ENCODE data around the gene CEBPE.
"Not testable (repeated sequence)": the region's sequence is repeated elsewhere in the genome, so short reads cannot be mapped to it uniquely, and the experiment has no call there.

CEBPE gene

DNA sequence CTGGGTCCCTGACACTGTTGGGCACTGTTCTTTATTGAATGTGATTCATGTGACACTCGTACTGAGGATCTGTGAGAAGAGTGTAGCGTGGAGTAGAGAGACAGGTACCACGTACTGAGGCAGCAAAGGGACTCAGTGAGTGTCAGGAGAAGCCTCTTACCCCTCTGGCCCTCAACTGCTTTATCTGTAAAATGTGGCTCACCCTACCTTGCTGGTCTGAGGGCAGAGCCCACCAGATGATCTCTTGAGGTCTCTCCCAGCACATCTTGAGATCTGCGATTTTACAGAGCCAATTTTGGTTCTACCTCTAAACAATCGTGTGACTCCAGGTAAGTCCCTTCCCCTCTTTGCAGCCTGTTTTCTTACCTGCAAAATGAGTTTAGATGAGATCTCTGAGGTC is 3.1 kb downstream of the CEBPE start:
- H3K4me1 Mint-ChIP-seq, result peaks cover 35% of the 10 kb centered on the region
- no peaks in the 10 kb centered on the region for H3K27me3 Mint-ChIP-seq
- H3K27ac Mint-ChIP-seq, result no peak overlapping the region
- no peaks in the 10 kb centered on the region for H3K9me3 Mint-ChIP-seq
- H3K4me3 Mint-ChIP-seq, result no peak overlapping the region
- H3K36me3 Mint-ChIP-seq, result peaks cover 1% of the 10 kb centered on the region

- H3K4me1 Mint-ChIP-seq, result peaks cover 28% of the 10 kb centered on the region
- H3K27me3 Mint-ChIP-seq, result no peaks in the 10 kb centered on the region
- no peak overlapping the region for H3K27ac Mint-ChIP-seq
- H3K4me3 Mint-ChIP-seq, result no peak overlapping the region
- H3K9me3 Mint-ChIP-seq, result no peaks in the 10 kb centered on the region
- H3K36me3 Mint-ChIP-seq, result peaks cover 1% of the 10 kb centered on the region
Measured at GRCh38 chr14:23115039-23115731, 3.9 kb downstream of the CEBPE start.

DNA sequence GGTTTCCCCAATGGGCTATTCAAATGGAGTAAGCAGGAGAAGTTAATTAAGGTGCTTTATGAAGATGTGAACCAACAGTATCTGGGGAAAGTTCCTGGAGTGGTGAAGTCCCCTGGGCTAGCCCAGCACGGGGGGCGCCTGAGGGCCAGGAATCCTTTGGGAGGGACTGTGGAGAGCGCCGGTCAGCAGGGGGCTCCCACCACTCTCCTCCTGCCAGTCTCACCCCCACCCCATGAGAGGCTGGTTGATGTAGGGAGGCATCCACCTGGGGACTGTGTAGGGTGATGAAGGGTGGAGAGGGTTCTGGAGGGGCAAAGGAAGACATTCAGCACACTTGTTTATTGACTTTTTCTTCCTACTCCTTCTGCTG is 4.4 kb downstream of the CEBPE start:
- Mint-ChIP-seq H3K36me3 (peaks cover 1% of the 10 kb centered on the region), H3K9me3 (no peaks in the 10 kb centered on the region), H3K27ac (no peak overlapping the region), H3K4me1 (peaks cover 22% of the 10 kb centered on the region), H3K4me3 (no peak overlapping the region), H3K27me3 (no peaks in the 10 kb centered on the region)

DNA sequence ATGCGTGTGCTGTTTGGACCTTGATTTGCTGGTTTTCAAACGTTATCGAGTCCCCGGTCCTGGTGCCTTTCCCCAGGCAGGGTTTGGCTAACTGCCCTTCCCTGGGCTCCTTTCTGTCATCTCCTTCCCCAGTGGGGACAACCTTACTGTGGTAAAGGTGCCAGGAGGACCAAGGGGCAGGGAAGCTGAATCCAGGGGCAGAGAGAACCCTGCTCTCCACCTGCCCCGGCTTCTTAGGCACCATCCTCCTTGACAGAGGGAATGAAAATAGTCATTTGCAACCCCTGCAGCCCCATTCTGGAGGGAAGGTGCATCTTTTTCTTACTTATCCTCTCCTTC is 5.0 kb downstream of the CEBPE start:
- Mint-ChIP-seq H3K36me3 (peaks cover 1% of the 10 kb centered on the region), H3K9me3 (no peaks in the 10 kb centered on the region), H3K27ac (no peak overlapping the region), H3K4me1 (peaks cover 17% of the 10 kb centered on the region), H3K27me3 (no peaks in the 10 kb centered on the region), H3K4me3 (no peak overlapping the region)

DNA sequence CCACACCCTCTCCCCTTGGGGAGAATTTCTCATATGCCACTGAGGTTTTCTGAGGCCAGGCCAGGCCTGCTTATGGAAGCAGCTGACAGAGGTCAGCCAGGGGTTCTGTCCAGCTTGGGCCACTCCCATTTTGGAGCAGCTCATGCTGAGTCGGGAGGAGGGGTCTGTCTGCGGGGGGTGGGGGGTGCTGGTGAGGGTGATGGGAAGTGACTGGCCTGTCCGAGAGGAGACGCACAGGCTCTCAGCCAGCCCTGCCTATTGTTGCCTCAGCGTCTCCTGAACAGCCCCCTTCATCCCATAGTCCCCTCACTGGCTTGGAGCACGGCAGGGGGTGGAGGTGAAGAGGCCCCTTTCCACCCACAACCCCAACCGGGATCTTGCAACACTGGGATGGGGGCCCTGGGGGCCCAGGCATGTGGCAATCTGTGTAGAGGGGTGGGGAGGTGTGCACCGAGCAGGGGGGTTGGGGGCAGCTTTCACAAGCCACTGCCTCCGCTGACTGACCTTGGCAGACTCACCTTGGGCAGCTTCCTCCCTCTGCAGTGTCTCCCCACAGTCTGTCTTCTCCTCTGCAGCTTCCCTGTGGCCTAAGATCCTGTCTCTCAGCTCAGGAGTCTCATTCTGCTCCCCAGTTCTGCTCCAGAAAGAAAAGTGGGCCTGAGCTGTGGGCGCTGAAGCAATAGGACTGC is 5.5 kb downstream of the CEBPE start:
- peaks cover 12% of the 10 kb centered on the region for H3K4me1 Mint-ChIP-seq
- H3K27ac Mint-ChIP-seq, result no peak overlapping the region
- no peak overlapping the region for H3K4me3 Mint-ChIP-seq
- no peaks in the 10 kb centered on the region for H3K9me3 Mint-ChIP-seq
- H3K36me3 Mint-ChIP-seq, result peaks cover 1% of the 10 kb centered on the region
- no peaks in the 10 kb centered on the region for H3K27me3 Mint-ChIP-seq

- no peaks in the 10 kb centered on the region for H3K27me3 Mint-ChIP-seq
- peaks cover 1% of the 10 kb centered on the region for H3K36me3 Mint-ChIP-seq
- H3K27ac Mint-ChIP-seq, result peak overlapping the region; percentile 17
- no peak overlapping the region for H3K4me3 Mint-ChIP-seq
- H3K4me1 Mint-ChIP-seq, result peaks cover 2% of the 10 kb centered on the region
- no peaks in the 10 kb centered on the region for H3K9me3 Mint-ChIP-seq
Measured at GRCh38 chr14:23112359-23113178, 6.5 kb downstream of the CEBPE start.

DNA sequence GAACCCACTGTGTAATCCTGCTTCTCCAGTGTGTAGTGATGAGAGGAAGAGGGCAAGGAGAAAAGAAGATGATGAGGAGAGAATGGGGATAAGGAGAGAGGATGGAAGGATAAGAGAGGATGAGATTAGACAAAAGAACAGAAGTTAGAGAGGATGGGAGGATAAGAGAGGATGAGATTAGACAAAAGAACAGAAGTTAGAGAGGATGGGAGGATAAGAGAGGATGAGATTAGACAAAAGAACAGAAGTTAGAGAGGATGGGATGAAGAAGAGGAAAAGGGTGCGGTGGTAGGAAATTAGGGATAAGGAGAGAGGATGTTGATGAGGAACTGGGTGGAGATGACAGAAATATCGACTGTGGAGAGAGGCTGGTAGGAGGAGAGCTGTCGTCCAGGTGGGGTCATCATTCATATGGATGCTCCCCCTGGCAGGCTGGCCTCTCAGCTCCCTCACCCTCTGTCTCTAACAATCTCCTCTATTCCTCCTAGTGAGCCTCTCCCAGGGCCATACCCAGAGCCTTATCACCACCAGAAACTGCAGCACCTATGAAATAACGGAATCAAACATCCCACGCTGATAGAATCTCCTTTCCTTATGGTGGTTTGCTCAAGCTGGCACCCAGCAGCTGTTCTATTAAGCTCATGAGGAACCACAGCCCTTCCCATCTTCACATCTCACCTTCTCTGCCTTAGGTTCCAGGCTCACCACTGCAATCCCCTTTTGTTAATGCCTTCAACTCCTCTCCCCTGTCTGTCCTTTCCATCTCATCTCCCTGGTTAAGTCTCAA is 8.3 kb downstream of the CEBPE start:
- no peak overlapping the region for H3K4me3 Mint-ChIP-seq

GRCh38 chr14:23109769-23110168 is 9.3 kb downstream of the CEBPE start:
- H3K4me1 Mint-ChIP-seq, result no peaks in the 10 kb centered on the region
- H3K36me3 Mint-ChIP-seq, result peaks cover 1% of the 10 kb centered on the region
- no peaks in the 10 kb centered on the region for H3K27me3 Mint-ChIP-seq
- H3K9me3 Mint-ChIP-seq, result no peaks in the 10 kb centered on the region
- H3K4me3 Mint-ChIP-seq, result no peak overlapping the region
- no peak overlapping the region for H3K27ac Mint-ChIP-seq

More for the DNA sequence above, 8.3 kb downstream of the CEBPE start:
- Mint-ChIP-seq H3K9me3 (no peaks in the 10 kb centered on the region), H3K27me3 (no peaks in the 10 kb centered on the region), H3K27ac (no peak overlapping the region), H3K4me1 (no peaks in the 10 kb centered on the region), H3K36me3 (peaks cover 1% of the 10 kb centered on the region)

DNA sequence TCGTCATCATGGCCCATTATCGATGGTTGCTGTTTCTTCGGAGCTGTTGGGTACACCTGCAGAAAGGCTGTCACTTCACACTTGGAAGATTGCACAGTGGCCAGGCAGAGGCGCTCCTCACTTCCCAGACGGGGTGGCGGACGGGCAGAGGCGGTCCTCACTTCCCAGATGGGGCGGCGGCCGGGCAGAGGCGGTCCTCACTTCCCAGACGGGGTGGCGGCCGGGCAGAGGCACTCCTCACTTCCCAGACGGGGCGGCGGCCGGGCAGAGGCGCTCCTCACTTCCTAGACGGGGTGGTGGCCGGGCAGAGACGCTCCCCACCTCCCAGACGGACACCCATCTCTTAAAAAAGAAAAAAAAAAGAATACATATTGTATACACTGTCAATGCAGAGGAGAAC is 10.9 kb downstream of the CEBPE start:
- not testable (repeated sequence) for H3K36me3 Mint-ChIP-seq, H3K4me1 Mint-ChIP-seq, H3K27me3 Mint-ChIP-seq, H3K27ac Mint-ChIP-seq, H3K4me3 Mint-ChIP-seq, H3K9me3 Mint-ChIP-seq

- H3K4me1 Mint-ChIP-seq, H3K27me3 Mint-ChIP-seq, H3K27ac Mint-ChIP-seq: not testable (repeated sequence)
Measured at GRCh38 chr14:23107620-23108019, 11.4 kb downstream of the CEBPE start.

DNA sequence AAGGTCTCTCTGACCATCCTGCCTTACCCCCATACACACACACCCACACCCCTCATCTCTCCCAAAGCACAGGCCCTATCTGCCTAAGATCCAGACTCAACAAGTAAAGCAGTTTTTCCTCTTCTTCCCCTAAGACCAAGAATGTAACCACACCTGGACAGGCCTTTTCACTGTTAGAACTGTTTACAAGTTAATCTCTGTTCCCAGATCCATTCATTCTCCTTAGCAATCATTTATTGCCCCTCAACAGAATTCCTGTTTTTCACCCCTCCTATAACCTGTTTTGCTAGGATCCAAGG is 12.4 kb downstream of the CEBPE start:
- Mint-ChIP-seq H3K27me3 (no peaks in the 10 kb centered on the region), H3K27ac (no peak overlapping the region), H3K9me3 (no peaks in the 10 kb centered on the region), H3K4me1 (no peaks in the 10 kb centered on the region), H3K4me3 (no peak overlapping the region), H3K36me3 (no peaks in the 10 kb centered on the region)

More at GRCh38 chr14:23107620-23108019, 11.4 kb downstream of the CEBPE start:
- H3K36me3 Mint-ChIP-seq, H3K9me3 Mint-ChIP-seq, H3K4me3 Mint-ChIP-seq: not testable (repeated sequence)

GRCh38 chr14:23105348-23105824 is 13.7 kb downstream of the CEBPE start:
- H3K27ac Mint-ChIP-seq, result no peak overlapping the region
- no peak overlapping the region for H3K4me3 Mint-ChIP-seq
- no peaks in the 10 kb centered on the region for H3K9me3 Mint-ChIP-seq
- H3K4me1 Mint-ChIP-seq, result no peaks in the 10 kb centered on the region
- no peaks in the 10 kb centered on the region for H3K27me3 Mint-ChIP-seq
- H3K36me3 Mint-ChIP-seq, result no peaks in the 10 kb centered on the region

- no peak within 1 kb of the TSS for H3K4me3 Mint-ChIP-seq
- no peaks in the 10 kb centered on the region for H3K27me3 Mint-ChIP-seq
- H3K9me3 Mint-ChIP-seq, result no peaks in the 10 kb centered on the region
- H3K4me1 Mint-ChIP-seq, result peaks cover 1% of the 10 kb centered on the region
- no peaks in the 10 kb centered on the region for H3K36me3 Mint-ChIP-seq
- H3K27ac Mint-ChIP-seq, result no peak within 1 kb of the TSS
Measured at GRCh38 chr14:23104591-23105347, 14.3 kb downstream of the CEBPE start, which contains the start of gene CIROP. CIROP (minus strand) TSS chr14:23104989; CDS start chr14:23104920, 69 bp downstream.

DNA sequence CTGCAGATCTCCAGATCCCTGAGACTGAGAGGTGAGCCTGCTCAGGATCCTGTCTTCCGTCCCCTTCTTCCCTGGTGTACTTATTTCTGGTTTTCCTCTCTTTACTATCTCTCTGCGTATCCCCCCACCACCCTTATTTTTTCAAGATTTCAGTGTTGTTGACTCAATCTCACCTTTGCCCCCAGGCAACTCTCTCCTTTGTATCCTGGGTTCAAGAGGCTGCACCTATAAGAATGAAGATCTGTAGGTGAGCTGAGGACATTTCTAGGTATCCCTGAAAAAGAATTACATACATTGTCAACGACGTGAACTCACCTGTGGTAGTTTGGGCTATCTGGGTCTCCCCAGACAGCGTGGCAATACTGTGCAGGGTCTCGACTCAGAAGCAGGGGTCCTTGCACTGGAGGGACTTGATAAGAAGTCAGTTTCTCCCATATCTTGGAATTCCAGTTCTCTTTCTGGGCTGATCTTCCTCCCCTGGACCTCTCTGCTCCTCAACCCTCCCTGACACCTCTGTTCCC is 14.9 kb downstream of the CEBPE start:
- Mint-ChIP-seq H3K9me3 (no peaks in the 10 kb centered on the region), H3K27me3 (no peaks in the 10 kb centered on the region), H3K36me3 (peaks cover 2% of the 10 kb centered on the region), H3K4me1 (peaks cover 7% of the 10 kb centered on the region), H3K27ac (no peak overlapping the region), H3K4me3 (no peak overlapping the region)

DNA sequence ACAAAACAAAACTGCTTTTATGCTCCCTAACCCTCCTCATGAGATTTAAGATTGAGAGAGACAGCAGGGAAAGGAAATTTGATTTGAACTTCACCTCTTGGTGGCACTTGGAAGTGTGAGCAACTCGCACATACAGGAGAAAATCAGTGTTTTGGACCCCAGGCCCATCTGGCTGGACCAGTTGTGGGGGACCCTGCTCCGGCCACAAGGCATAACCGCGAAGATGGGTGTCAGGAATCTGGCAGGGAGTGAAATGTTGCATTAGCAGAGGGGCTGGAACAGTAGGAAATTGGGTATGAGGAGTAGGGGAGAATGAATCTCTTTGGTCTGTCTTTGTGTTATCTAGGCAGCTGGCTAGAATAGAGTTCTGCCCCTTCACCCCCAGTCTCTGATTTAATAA is 15.5 kb downstream of the CEBPE start:
- Mint-ChIP-seq H3K36me3 (peaks cover 2% of the 10 kb centered on the region), H3K4me3 (no peak overlapping the region), H3K27me3 (no peaks in the 10 kb centered on the region), H3K4me1 (peaks cover 8% of the 10 kb centered on the region), H3K27ac (no peak overlapping the region), H3K9me3 (no peaks in the 10 kb centered on the region)

Data from activated naive CD4-positive, alpha-beta T cell treated with anti-CD3 and anti-CD28 coated beads, Interleukin-2, amount 50 U/mL, for 24 hours (primary cell).